Naive thymus-derived CD8-positive, alpha-beta T cell (primary cell): ENCODE measurements around the gene RANBP1. TPM values are rescaled to one million over a fixed set of nuclear protein-coding genes. Genes with fewer than 3 reads are reported as not detected.

Experiments
- ATAC-seq, 2 donors: fragments of 150-1000 bp; cut with Tn5 transposase in 1 of 2; sonication (Bioruptor Pico), chemical (Tn5 transposase) in 1 of 2; 1 replicate in 1 of 2; 2 replicates in 1 of 2; pipeline ENCODE4 v1.10.0; 2021; ENCODE audit warnings: mild to moderate bottlenecking in 2 of 2, moderate library complexity in 2 of 2
- POLR2A ChIA-PET: fragments of 350-600 bp; sonication (Branson Sonifier 250); formaldehyde crosslinking; loops from one replicate; lab custom pipeline; 2021; ENCODE audit warnings: antibody characterized with exemption; lab: Charles Lee
- DNase-seq, 10 donors: peaks; one replicate each; pipeline versions ENCODE4 v3.0.0 to v3.0.0-alpha.2; 2020 to 2022
- H3K27ac Mint-ChIP-seq, 10 donors: one replicate each; pipeline ENCODE4 v1.8.0; 2020 to 2022; ENCODE audit warnings: mild to moderate bottlenecking in 10 of 10, mixed read lengths in 10 of 10, moderate library complexity in 4 of 10, inconsistent platforms in 1 of 10
- H3K27me3 Mint-ChIP-seq, 5 donors: one replicate each; pipeline ENCODE4 v1.8.0; 2021 to 2022; ENCODE audit warnings: mixed read lengths in 5 of 5
- H3K36me3 Mint-ChIP-seq, 3 donors: one replicate each; pipeline ENCODE4 v1.8.0; 2020 to 2022; ENCODE audit warnings: mixed read lengths in 3 of 3, mild to moderate bottlenecking in 2 of 3, inconsistent platforms in 1 of 3
- H3K4me1 Mint-ChIP-seq, 4 donors: one replicate each; pipeline ENCODE4 v1.8.0; 2021 to 2022; ENCODE audit warnings: mixed read lengths in 4 of 4
- H3K4me3 Mint-ChIP-seq, 10 donors: one replicate each; pipeline ENCODE4 v1.8.0; 2020 to 2022; ENCODE audit warnings: mild to moderate bottlenecking in 10 of 10, mixed read lengths in 10 of 10, moderate library complexity in 6 of 10, inconsistent platforms in 1 of 10
- H3K9me3 Mint-ChIP-seq, 9 donors: one replicate each; pipeline ENCODE4 v1.8.0; 2020 to 2022; ENCODE audit warnings: mixed read lengths in 9 of 9, mild to moderate bottlenecking in 3 of 9, inconsistent platforms in 1 of 9, moderate library complexity in 1 of 9
- polyA plus RNA-seq, 3 donors: library from polyadenylated mRNA; unstranded; fragments of 300-500 nt; fragmentation: Illumina TruSeq; gene quantifications; one replicate each; pipeline ENCODE4 v1.2.3, GENCODE V29; 2021
- total RNA-seq, 8 experiments: library from RNA in 2 of 8; stranded (reverse) in 2 of 8; gene quantifications; one replicate each; pipeline ENCODE4 v1.2.3 and lab custom pipeline; 2021 to 2026

The RANBP1 gene
- total and polyA plus RNA-seq, 5 experiments from 2014 or later = 64.0 to 106 (median 72.5) TPM

GRCh38 chr22:20167643-20168322 is 51.9 kb downstream of the RANBP1 start:
- Mint-ChIP-seq H3K36me3 (no peaks in the 10 kb centered on the region), H3K9me3 (no peaks in the 10 kb centered on the region), H3K27me3 (no peaks in the 10 kb centered on the region), H3K27ac (no peak overlapping the region), H3K4me3 (no peak overlapping the region), H3K4me1 (peaks cover 0 to 3% (median 1%) of the 10 kb centered on the region in 4 donors)
- POLR2A ChIA-PET = no interaction called here
- ATAC-seq (no peak), DNase-seq (no peak)

DNA sequence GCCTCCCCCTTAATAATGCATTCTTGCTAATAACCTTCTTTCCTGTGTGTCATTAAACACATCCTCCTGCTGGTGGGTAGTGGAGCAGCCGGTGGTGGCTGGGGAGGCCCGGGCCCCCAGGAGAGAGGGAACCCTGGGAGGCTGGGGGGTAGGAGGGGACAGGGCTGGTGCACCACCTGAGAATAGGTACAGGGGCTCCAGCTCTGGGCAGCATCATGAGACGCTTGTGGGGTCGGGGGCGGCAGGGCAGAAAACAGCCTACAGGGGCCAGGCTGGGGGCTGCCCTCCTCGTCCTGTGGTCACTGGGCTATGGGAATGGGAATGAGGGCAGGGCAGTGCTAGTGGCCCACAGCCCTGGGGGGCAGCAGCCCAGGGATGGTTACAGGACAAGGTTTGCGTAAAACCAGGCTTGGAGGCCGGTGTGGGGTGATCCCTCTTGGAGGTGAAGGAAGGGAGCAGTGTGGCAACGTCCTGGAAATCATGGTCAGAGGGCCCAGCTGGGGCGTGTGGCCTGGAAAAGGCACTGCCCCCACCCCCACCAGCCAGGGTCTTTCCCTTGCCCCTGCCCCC is 53.4 kb downstream of the RANBP1 start:
- Mint-ChIP-seq H3K9me3 (no peaks in the 10 kb centered on the region), H3K4me3 (no peak overlapping the region), H3K4me1 (peaks cover 0 to 2% (median under 1%) of the 10 kb centered on the region in 4 donors), H3K36me3 (no peaks in the 10 kb centered on the region), H3K27ac (no peak overlapping the region), H3K27me3 (no peaks in the 10 kb centered on the region)
- DNase-seq (no peak), ATAC-seq (no peak)
- POLR2A ChIA-PET = no interaction called here

DNA sequence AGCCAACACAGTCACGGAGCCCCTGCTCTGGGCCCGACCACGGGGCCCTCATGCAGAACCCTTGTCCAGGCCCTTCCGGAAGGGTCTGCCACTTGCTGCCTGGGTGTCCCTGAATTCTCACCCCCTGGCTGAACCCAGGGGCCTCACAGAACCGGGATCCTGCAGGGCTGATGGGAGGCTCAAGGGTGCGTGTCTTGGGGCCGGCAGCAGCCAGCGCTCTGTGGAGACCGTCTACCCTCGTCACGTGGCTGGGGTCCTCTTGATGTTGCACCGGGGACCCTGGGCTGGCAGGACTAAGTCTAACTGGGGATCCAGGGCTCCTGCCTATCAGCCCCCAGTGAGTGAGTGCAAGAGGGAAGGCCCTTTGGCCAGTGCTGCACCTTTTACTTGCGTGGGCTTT is 54.3 kb downstream of the RANBP1 start:
- Mint-ChIP-seq H3K36me3 (no peaks in the 10 kb centered on the region), H3K4me3 (no peak overlapping the region), H3K9me3 (no peaks in the 10 kb centered on the region), H3K4me1 (peaks cover 0 to 1% (median 0%) of the 10 kb centered on the region in 4 donors), H3K27ac (no peak overlapping the region), H3K27me3 (no peaks in the 10 kb centered on the region)
- no peak for DNase-seq
- ATAC-seq = no peak
- POLR2A ChIA-PET = no interaction called here

GRCh38 chr22:20171288-20172140 is 55.6 kb downstream of the RANBP1 start:
- DNase-seq (no peak), ATAC-seq (no peak)
- peak overlapping the region in 2 of 10 donors; percentile 22 to 61 for H3K27ac Mint-ChIP-seq
- no peaks in the 10 kb centered on the region for H3K36me3 Mint-ChIP-seq
- POLR2A ChIA-PET = no interaction called here
- no peak overlapping the region for H3K4me3 Mint-ChIP-seq
- H3K4me1 Mint-ChIP-seq = peaks cover 0 to 6% (median 1%) of the 10 kb centered on the region in 4 donors
- no peaks in the 10 kb centered on the region for H3K9me3 Mint-ChIP-seq
- no peaks in the 10 kb centered on the region for H3K27me3 Mint-ChIP-seq

DNA sequence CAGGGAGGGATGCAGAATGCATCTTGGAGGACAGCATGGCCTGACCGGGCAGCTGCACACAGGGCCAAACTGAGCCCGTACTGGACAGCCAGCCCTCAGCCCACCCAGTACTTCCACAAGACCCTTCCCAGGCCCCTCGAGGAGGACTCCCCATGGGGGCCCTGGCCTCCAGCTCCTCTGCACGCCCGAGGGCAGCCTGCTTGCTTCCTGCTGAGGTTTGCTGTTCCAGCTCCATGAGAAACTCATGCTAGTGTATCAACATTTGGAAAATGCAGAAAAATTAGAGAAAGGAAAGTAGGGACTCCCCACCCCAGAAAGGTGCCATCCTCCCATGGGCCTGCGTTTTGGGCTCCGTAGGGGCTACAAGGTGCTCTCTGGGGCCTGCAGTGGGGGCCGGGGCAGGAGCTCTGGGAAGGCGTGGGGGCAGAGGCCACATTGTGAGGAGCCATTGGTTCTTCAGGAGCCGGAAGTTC is 56.3 kb downstream of the RANBP1 start:
- DNase-seq (no peak), ATAC-seq (no peak)
- H3K27ac Mint-ChIP-seq = no peak overlapping the region
- peaks cover 0 to 6% (median 1%) of the 10 kb centered on the region in 4 donors for H3K4me1 Mint-ChIP-seq
- H3K36me3 Mint-ChIP-seq = no peaks in the 10 kb centered on the region
- POLR2A ChIA-PET = no interaction called here
- H3K4me3 Mint-ChIP-seq = no peak overlapping the region
- no peaks in the 10 kb centered on the region for H3K9me3 Mint-ChIP-seq
- no peaks in the 10 kb centered on the region for H3K27me3 Mint-ChIP-seq

DNA sequence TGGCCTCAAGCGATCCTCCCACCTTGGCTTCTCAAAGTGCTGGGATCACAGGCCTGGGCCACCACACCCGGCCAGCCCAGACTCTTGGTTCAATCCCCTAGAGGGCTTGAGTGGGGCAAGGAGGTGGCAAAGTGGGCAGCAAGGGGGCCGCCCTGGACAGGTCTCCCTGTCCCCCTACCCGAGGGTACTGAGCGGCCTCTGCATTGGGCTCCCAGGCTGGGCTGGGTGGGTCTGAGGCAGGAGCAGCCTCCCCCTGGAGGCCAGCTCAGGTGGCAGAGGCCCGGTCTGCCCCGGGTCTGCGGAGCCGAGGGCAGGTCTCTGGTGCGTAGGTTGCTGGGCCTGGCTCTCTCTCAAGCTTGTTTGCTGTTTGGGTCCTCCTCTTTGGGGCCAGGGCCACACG is 57.3 kb downstream of the RANBP1 start:
- peaks cover 0 to 6% (median 1%) of the 10 kb centered on the region in 4 donors for H3K4me1 Mint-ChIP-seq
- no peak overlapping the region for H3K4me3 Mint-ChIP-seq
- ATAC-seq (no peak), DNase-seq (no peak)
- H3K27me3 Mint-ChIP-seq = no peaks in the 10 kb centered on the region
- POLR2A ChIA-PET = no interaction called here
- no peak overlapping the region for H3K27ac Mint-ChIP-seq
- no peaks in the 10 kb centered on the region for H3K9me3 Mint-ChIP-seq
- no peaks in the 10 kb centered on the region for H3K36me3 Mint-ChIP-seq

DNA sequence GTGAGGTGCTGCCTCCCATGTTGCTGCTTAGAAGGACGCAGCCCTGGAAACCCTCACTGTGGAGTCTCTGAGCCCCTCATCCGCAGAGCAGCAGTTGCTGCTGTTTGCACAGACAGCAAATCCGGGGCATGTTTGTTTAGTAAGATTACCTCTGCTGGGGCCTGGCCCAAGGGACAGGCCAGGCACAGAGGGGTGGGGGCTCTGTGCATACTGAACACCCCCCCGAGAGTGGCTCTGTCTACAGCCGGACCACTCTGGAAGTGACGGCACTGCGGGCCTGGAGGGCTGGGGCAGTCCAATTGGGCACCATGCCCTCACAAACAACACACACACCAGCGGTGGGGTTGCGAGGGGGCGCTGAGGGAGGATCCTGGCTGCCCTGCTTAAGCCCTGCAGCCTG is 57.9 kb downstream of the RANBP1 start:
- H3K4me3 Mint-ChIP-seq = no peak overlapping the region
- no peaks in the 10 kb centered on the region for H3K27me3 Mint-ChIP-seq
- H3K4me1 Mint-ChIP-seq = peaks cover 0 to 6% (median 1%) of the 10 kb centered on the region in 4 donors
- no peaks in the 10 kb centered on the region for H3K36me3 Mint-ChIP-seq
- ATAC-seq (no peak), DNase-seq (no peak)
- POLR2A ChIA-PET = no interaction called here
- H3K9me3 Mint-ChIP-seq = no peaks in the 10 kb centered on the region
- H3K27ac Mint-ChIP-seq = no peak overlapping the region

GRCh38 chr22:20174785-20175596 is 59.1 kb downstream of the RANBP1 start:
- Mint-ChIP-seq H3K27me3 (no peaks in the 10 kb centered on the region), H3K9me3 (no peaks in the 10 kb centered on the region), H3K4me3 (no peak overlapping the region), H3K36me3 (no peaks in the 10 kb centered on the region), H3K4me1 (peaks cover 0 to 6% (median 1%) of the 10 kb centered on the region in 4 donors), H3K27ac (peak overlapping the region in 1 of 10 donors; percentile 34)
- POLR2A ChIA-PET = interaction anchor here (0.5 to 1.4 kb wide), 2 partner anchors 36 to 287 kb away, joined by 3 to 4 read pairs; no protein-coding TSS in a partner anchor
- ATAC-seq (no peak), DNase-seq (no peak)

DNA sequence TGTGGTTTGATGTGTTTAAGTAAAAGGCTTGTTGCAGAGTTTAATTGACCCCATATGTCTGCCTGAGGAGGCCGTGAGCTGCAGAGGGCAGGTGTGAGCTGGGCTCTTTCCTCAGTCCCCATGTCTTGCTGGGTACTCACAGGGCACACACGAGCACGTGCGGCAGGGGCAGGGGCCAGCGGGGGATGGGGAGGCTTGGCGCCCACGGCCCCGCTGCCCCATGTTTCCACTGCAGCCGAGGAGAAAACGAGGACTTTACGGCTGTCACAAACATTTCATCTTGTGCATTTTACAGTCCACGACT is 59.6 kb downstream of the RANBP1 start:
- Mint-ChIP-seq H3K4me1 (peaks cover 0 to 6% (median 1%) of the 10 kb centered on the region in 4 donors), H3K9me3 (no peaks in the 10 kb centered on the region), H3K27me3 (no peaks in the 10 kb centered on the region), H3K36me3 (no peaks in the 10 kb centered on the region), H3K27ac (peak overlapping the region in 1 of 10 donors; percentile 34), H3K4me3 (no peak overlapping the region)
- ATAC-seq (no peak), DNase-seq (peak in 1 of 10 donors; percentile 20)
- POLR2A ChIA-PET = interaction anchor here (1.4 kb wide), 1 partner anchor 36 kb away, joined by 3 read pairs; no protein-coding TSS in a partner anchor

GRCh38 chr22:20176421-20177085 is 60.6 kb downstream of the RANBP1 start:
- Mint-ChIP-seq H3K4me1 (peaks cover 0 to 5% (median 1%) of the 10 kb centered on the region in 4 donors), H3K27me3 (no peaks in the 10 kb centered on the region), H3K36me3 (no peaks in the 10 kb centered on the region), H3K4me3 (no peak overlapping the region), H3K9me3 (no peaks in the 10 kb centered on the region), H3K27ac (peak overlapping the region in 1 of 10 donors; percentile 18)
- POLR2A ChIA-PET = interaction anchor here (1.4 kb wide), 1 partner anchor 35 kb away, joined by 3 read pairs; no protein-coding TSS in a partner anchor
- no peak for ATAC-seq
- no peak for DNase-seq
